ENCODE measurements around the gene DDX4. TPM values are rescaled to one million over a fixed set of nuclear protein-coding genes. Genes with fewer than 3 reads are reported as not detected.

Gene DDX4
- total and polyA plus RNA-seq, 9 of the 15 experiments (the other 6 are each of a cell fraction or from before 2014, with no cell fraction given): not detected

DNA sequence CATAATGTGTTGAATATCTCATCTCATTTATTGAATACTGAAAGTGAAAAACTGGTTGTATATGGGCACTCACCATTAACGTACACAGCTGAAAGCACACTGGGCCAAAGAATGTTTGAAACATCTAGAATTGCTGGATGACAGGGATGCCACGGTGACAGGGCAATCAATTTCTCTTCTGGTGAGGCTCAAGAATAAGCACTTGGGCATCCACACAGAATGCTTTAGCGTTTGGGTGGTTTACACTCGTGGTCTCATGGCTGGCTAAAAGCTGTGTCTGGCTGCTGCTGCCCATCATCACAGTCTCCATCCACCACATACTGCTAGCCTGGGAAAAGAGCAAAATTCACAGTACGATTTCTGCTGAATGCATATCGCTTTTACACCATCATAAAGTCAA is 82.6 kb downstream of the DDX4 start:
- POLR2A ChIA-PET: no interaction called here
- under 1% methylated on average over 6 of the region's 6 CpGs for WGBS (ENCODE audit: insufficient coverage, low coverage, missing lambda C conversion rate)
- Histone ChIP-seq H3K36me3 (ENCODE audit: control insufficient read depth, insufficient read depth, low read length) (no peaks in the 10 kb centered on the region), H3K4me3 (no peak overlapping the region), H3K9ac (ENCODE audit: insufficient read depth in 1 of 2, low read depth in 2 of 2, low read length in 2 of 2) (no peak overlapping the region), H3K27ac (ENCODE audit: extremely low read depth, low read depth, low read length) (no peak overlapping the region), H2AFZ (ENCODE audit: low read depth, low read length) (no peak overlapping the region), H3K27me3 (ENCODE audit: control insufficient read depth in 2 of 2, insufficient read depth in 2 of 2, low read length in 2 of 2) (peaks cover 22 to 26% of the 10 kb centered on the region in 2 experiments), H3K4me1 (replicated peaks in 1 of 2; ENCODE audit: control insufficient read depth in 2 of 2, insufficient read depth in 2 of 2, low read length in 2 of 2) (peaks cover 0 to 6% of the 10 kb centered on the region in 2 experiments; a peak in 1 of 5 replicates), H3K9me1 (ENCODE audit: control insufficient read depth, insufficient read depth, low read length) (no peaks in the 10 kb centered on the region), H3K79me2 (ENCODE audit: control insufficient read depth, insufficient read depth, low read length) (no peaks in the 10 kb centered on the region), H3K4me2 (ENCODE audit: insufficient read depth, low read length) (no peak overlapping the region), H4K20me1 (replicated peaks; ENCODE audit: control insufficient read depth, insufficient read depth, low read length) (no peaks in the 10 kb centered on the region), H3K9me3 (replicated peaks; ENCODE audit: control insufficient read depth, insufficient read depth, low read depth, low read length) (no peaks in the 10 kb centered on the region)
- ATAC-seq: no peak
- CTCF ChIA-PET (ENCODE audit: low intra/inter-chr PET ratio): no interaction called here
- in situ Hi-C loops (cut with MboI) (no loop called here), intact Hi-C loops (cut with micrococcal nuclease) (no loop called here)
- no TSS peak for BruUV-seq (replicated peaks)
- no peak for FAIRE-seq
- no peak for DNase-seq (ENCODE audit: extremely low read depth in 1 of 4, low spot score in 3 of 4)
- TF ChIP-seq ARID3A (IDR thresholded peaks at IDR 0.05; ENCODE audit: borderline replicate concordance, low read depth, low read length): no peak
- TF ChIP-seq E2F3 (CRISPR knock-in tag; IDR thresholded peaks at IDR 0.05): no peak
- no peak for TF ChIP-seq ZNF121 (CRISPR knock-in tag; conservative IDR thresholded peaks at IDR 0.05)
- no peak for TF ChIP-seq GATA2 (CRISPR knock-in tag; IDR thresholded peaks at IDR 0.05)
- TF ChIP-seq FOS (IDR thresholded peaks at IDR 0.05; ENCODE audit: extremely low read depth, insufficient read length): no peak
- TF ChIP-seq NCOA1 (IDR thresholded peaks at IDR 0.05; ENCODE audit: low read depth): no peak
- no peak for TF ChIP-seq EGR1 (conservative IDR thresholded peaks at IDR 0.05)
- TF ChIP-seq ZNF277 (CRISPR knock-in tag; IDR thresholded peaks at IDR 0.05; ENCODE audit: borderline replicate concordance): no peak
- no peak for TF ChIP-seq CREM (IDR thresholded peaks at IDR 0.05; ENCODE audit: low read depth)
- no peak for TF ChIP-seq ZNF398 (CRISPR knock-in tag; IDR thresholded peaks at IDR 0.05)
- TF ChIP-seq, protein P1, sequence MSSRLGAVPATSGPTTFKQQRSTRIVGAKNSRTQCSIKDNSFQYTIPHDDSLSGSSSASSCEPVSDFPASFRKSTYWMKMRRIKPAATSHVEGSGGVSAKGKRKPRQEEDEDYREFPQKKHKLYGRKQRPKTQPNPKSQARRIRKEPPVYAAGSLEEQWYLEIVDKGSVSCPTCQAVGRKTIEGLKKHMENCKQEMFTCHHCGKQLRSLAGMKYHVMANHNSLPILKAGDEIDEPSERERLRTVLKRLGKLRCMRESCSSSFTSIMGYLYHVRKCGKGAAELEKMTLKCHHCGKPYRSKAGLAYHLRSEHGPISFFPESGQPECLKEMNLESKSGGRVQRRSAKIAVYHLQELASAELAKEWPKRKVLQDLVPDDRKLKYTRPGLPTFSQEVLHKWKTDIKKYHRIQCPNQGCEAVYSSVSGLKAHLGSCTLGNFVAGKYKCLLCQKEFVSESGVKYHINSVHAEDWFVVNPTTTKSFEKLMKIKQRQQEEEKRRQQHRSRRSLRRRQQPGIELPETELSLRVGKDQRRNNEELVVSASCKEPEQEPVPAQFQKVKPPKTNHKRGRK (tag; IDR thresholded peaks at IDR 0.05): no peak
- no peak for TF ChIP-seq LARP7 (IDR thresholded peaks at IDR 0.05)
- TF ChIP-seq TCFL5 (CRISPR knock-in tag; conservative IDR thresholded peaks at IDR 0.05): no peak
- TF ChIP-seq POLR2H (tag; IDR thresholded peaks at IDR 0.05; ENCODE audit: low read depth): no peak
- TF ChIP-seq, protein P2, sequence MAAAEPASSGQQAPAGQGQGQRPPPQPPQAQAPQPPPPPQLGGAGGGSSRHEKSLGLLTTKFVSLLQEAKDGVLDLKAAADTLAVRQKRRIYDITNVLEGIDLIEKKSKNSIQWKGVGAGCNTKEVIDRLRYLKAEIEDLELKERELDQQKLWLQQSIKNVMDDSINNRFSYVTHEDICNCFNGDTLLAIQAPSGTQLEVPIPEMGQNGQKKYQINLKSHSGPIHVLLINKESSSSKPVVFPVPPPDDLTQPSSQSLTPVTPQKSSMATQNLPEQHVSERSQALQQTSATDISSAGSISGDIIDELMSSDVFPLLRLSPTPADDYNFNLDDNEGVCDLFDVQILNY (CRISPR knock-in tag; IDR thresholded peaks at IDR 0.05): no peak
- TF ChIP-seq ZSCAN32 (CRISPR knock-in tag; IDR thresholded peaks at IDR 0.05): no peak
- no peak for TF ChIP-seq KAT8 (IDR thresholded peaks at IDR 0.05; ENCODE audit: low read depth)
- TF ChIP-seq BRF1 (IDR thresholded peaks at IDR 0.05; ENCODE audit: borderline replicate concordance, extremely low read depth, insufficient read length): no peak
